ENCODE measurements around the gene TMPRSS9.

TMPRSS9 gene

GRCh38 chr19:2417881-2418406 is 57.9 kb downstream of the TMPRSS9 start:
- TF ChIP-seq CTCF (IDR thresholded peaks at IDR 0.05; ENCODE audit: control extremely low read depth, extremely low read depth, low read depth, missing control alignments): no peak
- ChIA-PET POLR2A (interaction anchor here (0.6 kb wide), 1 partner anchor 193 kb away, joined by 3 read pairs; no protein-coding TSS in a partner anchor), CTCF (no interaction called here)
- no peak for DNase-seq (ENCODE audit: extremely low spot score)

GRCh38 chr19:2419754-2420153 is 59.7 kb downstream of the TMPRSS9 start:
- CTCF ChIA-PET: no interaction called here
- POLR2A ChIA-PET: no interaction called here
- DNase-seq (ENCODE audit: extremely low spot score): no peak

GRCh38 chr19:2420490-2420889 is 60.4 kb downstream of the TMPRSS9 start:
- ChIA-PET POLR2A (no interaction called here), CTCF (interaction anchor here (1.2 kb wide), 1 partner anchor 249 kb away, joined by 3 read pairs; no protein-coding TSS in a partner anchor)
- no peak for TF ChIP-seq CTCF (IDR thresholded peaks at IDR 0.05; ENCODE audit: control extremely low read depth, extremely low read depth, low read depth, missing control alignments)
- DNase-seq (ENCODE audit: extremely low spot score): no peak

More at GRCh38 chr19:2419754-2420153, 59.7 kb downstream of the TMPRSS9 start:
- no peak for TF ChIP-seq CTCF (IDR thresholded peaks at IDR 0.05; ENCODE audit: control extremely low read depth, extremely low read depth, low read depth, missing control alignments)

GRCh38 chr19:2421581-2422306 is 61.7 kb downstream of the TMPRSS9 start:
- POLR2A ChIA-PET: no interaction called here
- TF ChIP-seq CTCF (IDR thresholded peaks at IDR 0.05; ENCODE audit: control extremely low read depth, extremely low read depth, low read depth, missing control alignments): no peak
- CTCF ChIA-PET: interaction anchor here (1.0 to 1.2 kb wide), 2 partner anchors 29 to 251 kb away, joined by 3 read pairs; no protein-coding TSS in a partner anchor
- no peak for DNase-seq (ENCODE audit: extremely low spot score)

- DNase-seq (ENCODE audit: extremely low spot score): no peak
- ChIA-PET POLR2A (interaction anchor here (0.7 kb wide), 1 partner anchor 1530 kb away, joined by 3 read pairs; the partner anchor contains the start of gene RNU6-9), CTCF (interaction anchor here (0.9 to 1.3 kb wide), 2 partner anchors 31 to 267 kb away, joined by 3 read pairs; no protein-coding TSS in a partner anchor)
These were observed 63.2 kb downstream of the TMPRSS9 start for GRCh38 chr19:2423071-2423914.

More at GRCh38 chr19:2423071-2423914, 63.2 kb downstream of the TMPRSS9 start:
- no peak for TF ChIP-seq CTCF (IDR thresholded peaks at IDR 0.05; ENCODE audit: control extremely low read depth, extremely low read depth, low read depth, missing control alignments)

All from GM10248 (cell line).